Breast epithelium (tissue), 4 donors: ENCODE results near the gene CTNND2. TPM values are rescaled to one million over a fixed set of nuclear protein-coding genes. Genes with fewer than 3 reads are reported as not detected.

Experiments used
- DNase-seq, 2 donors: peaks; one replicate each; pipeline ENCODE4 v3.0.0-alpha.2; 2019; ENCODE audit warnings: low spot score in 2 of 2
- H3K27ac ChIP-seq, 2 donors: fragments of 200-600 bp; sonication (generic) in 1 of 2; one replicate each; pipeline ENCODE4 v1.5.1; 2016 to 2019; ENCODE audit warnings: mild to moderate bottlenecking in 1 of 2
- H3K27me3 ChIP-seq, 2 donors: fragments of 200-600 bp; sonication (generic) in 1 of 2; one replicate each; pipeline versions ENCODE4 v1.5.1 to v1.6.0; 2017 to 2019; ENCODE audit warnings: control low read depth in 1 of 2, mild to moderate bottlenecking in 1 of 2
- H3K36me3 ChIP-seq: fragments of 200-600 bp; one replicate; pipeline ENCODE4 v1.5.1; 2019
- H3K4me1 ChIP-seq, 2 donors: fragments of 200-600 bp; sonication (generic); one replicate each; pipeline ENCODE4 v1.5.1; 2016 to 2019; ENCODE audit warnings: control low read depth in 1 of 2
- H3K4me3 ChIP-seq, 3 donors: fragments of 200-600 bp; sonication (generic); 1 replicate in 2 of 3; 2 replicates in 1 of 3; pipeline ENCODE4 v1.5.1; 2016 to 2019; ENCODE audit warnings: mild to moderate bottlenecking in 3 of 3, moderate library complexity in 2 of 3
- H3K9me3 ChIP-seq, 2 donors: fragments of 200-600 bp; sonication (generic) in 1 of 2; one replicate each; pipeline ENCODE4 v1.5.1; 2016 to 2019; ENCODE audit warnings: control low read depth in 1 of 2
- POLR2A ChIP-seq: fragments of 450-650 bp; IDR thresholded peaks from one replicate; pipeline ENCODE4 v1.6.1; 2016; ENCODE audit warnings: antibody characterized with exemption, mild to moderate bottlenecking, moderate library complexity
- POLR2AphosphoS5 ChIP-seq, 3 donors: sonication (generic); formaldehyde crosslinking; IDR thresholded peaks; one replicate each; pipeline ENCODE4 v1.6.1; 2017; ENCODE audit warnings: antibody characterized with exemption in 3 of 3
- intact Hi-C: fragments of 100-400 bp; cut with DNase I; formaldehyde crosslinking; loops from one replicate; pipeline ENCODE4 v1.15.1; 2023; ENCODE audit warnings: low total_unique reads
- total RNA-seq, 3 donors: library from RNA; depleted of rRNA; stranded (reverse); fragments of >200 nt; gene quantifications; one replicate each; pipeline ENCODE4 v1.1.0, GENCODE V29; 2016
- TF ChIP-seq, protein P1 (sequence below), 3 donors: fragments of 450-650 bp; IDR thresholded peaks; one replicate each; pipeline ENCODE4 v1.5.1; 2016 to 2017; ENCODE audit warnings: antibody characterized with exemption in 3 of 3, mild to moderate bottlenecking in 3 of 3, moderate library complexity in 3 of 3

CTNND2 gene
- total RNA-seq, 3 donors from 2014 or later: 3.3 to 6.0 TPM; not detected in 1

DNA sequence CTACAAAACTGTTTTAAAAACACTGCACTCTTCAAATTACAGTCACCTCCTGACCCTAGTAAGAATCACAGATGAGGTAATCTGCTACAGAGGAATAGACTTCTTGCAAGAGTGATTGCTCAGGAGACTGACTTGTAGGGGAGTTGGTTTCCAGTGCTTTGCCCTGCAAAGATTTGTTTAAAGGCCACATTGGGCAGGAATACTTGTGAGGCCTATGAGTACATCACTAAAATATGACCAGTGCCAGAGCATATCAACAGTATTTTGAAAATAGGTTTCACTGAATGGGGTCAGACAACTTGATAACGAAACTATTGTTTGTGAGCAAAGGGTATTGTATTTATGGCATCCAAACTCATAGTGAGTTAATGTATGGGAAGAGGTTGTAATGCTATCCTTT lies 21.5 kb upstream of the CTNND2 start:
- intact Hi-C loops: no loop called here
- DNase-seq: no peak
- Histone ChIP-seq H3K9me3 (no peaks in the 10 kb centered on the region), H3K4me3 (no peak overlapping the region), H3K27ac (no peak overlapping the region), H3K27me3 (no peaks in the 10 kb centered on the region), H3K4me1 (no peaks in the 10 kb centered on the region), H3K36me3 (no peaks in the 10 kb centered on the region)
- TF ChIP-seq, protein P1, sequence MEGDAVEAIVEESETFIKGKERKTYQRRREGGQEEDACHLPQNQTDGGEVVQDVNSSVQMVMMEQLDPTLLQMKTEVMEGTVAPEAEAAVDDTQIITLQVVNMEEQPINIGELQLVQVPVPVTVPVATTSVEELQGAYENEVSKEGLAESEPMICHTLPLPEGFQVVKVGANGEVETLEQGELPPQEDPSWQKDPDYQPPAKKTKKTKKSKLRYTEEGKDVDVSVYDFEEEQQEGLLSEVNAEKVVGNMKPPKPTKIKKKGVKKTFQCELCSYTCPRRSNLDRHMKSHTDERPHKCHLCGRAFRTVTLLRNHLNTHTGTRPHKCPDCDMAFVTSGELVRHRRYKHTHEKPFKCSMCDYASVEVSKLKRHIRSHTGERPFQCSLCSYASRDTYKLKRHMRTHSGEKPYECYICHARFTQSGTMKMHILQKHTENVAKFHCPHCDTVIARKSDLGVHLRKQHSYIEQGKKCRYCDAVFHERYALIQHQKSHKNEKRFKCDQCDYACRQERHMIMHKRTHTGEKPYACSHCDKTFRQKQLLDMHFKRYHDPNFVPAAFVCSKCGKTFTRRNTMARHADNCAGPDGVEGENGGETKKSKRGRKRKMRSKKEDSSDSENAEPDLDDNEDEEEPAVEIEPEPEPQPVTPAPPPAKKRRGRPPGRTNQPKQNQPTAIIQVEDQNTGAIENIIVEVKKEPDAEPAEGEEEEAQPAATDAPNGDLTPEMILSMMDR (IDR thresholded peaks at IDR 0.05): no peak
- TF ChIP-seq POLR2A (no peak), POLR2AphosphoS5 (IDR thresholded peaks at IDR 0.05) (no peak)

DNA sequence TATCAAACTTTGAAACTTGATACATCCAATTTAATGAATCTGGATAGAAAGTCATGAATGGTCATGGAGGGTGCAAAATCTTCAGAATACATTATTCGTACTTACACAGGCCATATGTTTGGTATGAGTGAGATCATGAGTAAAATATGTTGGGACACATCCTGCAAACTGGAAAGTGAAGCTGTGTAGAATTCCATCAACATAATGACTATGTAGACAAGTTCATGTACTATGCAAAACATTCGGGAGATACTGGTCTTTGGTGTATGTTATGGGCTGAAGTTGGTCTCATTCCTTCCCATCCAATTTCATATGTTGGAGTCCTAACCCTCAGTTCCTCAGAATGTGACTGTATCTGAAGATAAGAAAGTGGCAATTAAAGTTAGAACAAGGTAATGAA lies 18.1 kb upstream of the CTNND2 start:
- H3K9me3 ChIP-seq: no peaks in the 10 kb centered on the region
- no peaks in the 10 kb centered on the region for H3K4me1 ChIP-seq
- no peak for DNase-seq
- H3K4me3 ChIP-seq: no peak overlapping the region
- no peak for TF ChIP-seq POLR2AphosphoS5 (IDR thresholded peaks at IDR 0.05)
- no peak for TF ChIP-seq POLR2A
- TF ChIP-seq, protein P1 (IDR thresholded peaks at IDR 0.05): no peak
- H3K36me3 ChIP-seq: no peaks in the 10 kb centered on the region
- no peaks in the 10 kb centered on the region for H3K27me3 ChIP-seq
- H3K27ac ChIP-seq: no peak overlapping the region
- intact Hi-C loops: no loop called here

DNA sequence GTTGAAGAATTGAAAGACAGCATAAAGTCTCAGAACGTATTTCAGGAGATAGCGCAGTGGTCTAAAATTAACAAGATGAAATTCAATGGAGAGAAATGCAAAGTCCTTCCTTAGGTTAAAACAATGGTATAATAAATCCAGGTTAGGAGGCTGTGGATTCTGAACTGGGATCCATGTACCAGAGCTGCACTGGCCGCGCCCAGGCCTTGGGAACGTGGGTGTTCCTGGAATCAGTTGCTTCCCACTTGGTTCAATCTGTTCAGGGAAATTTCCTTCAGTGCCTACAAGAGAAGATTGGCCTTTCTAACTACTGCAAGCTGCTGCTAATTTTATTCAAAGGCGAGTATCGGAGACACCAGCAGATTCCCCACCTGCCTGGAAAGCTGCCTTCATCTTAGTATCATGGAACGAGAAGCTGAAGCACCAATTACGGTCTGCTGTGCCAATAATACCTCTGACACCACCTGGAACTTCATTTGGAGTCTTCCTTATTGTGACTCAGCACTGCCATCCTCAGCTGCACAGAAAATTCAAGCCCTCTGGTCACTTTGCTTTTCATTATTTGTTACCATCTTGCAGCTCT lies 14.3 kb upstream of the CTNND2 start:
- TF ChIP-seq POLR2A (no peak), POLR2AphosphoS5 (IDR thresholded peaks at IDR 0.05) (no peak)
- TF ChIP-seq, protein P1 (IDR thresholded peaks at IDR 0.05): no peak
- no peaks in the 10 kb centered on the region for H3K36me3 ChIP-seq
- H3K27ac ChIP-seq: no peak overlapping the region
- intact Hi-C loops: no loop called here
- H3K4me3 ChIP-seq: no peak overlapping the region
- H3K27me3 ChIP-seq: no peaks in the 10 kb centered on the region
- no peaks in the 10 kb centered on the region for H3K9me3 ChIP-seq
- DNase-seq: no peak
- no peaks in the 10 kb centered on the region for H3K4me1 ChIP-seq

DNA sequence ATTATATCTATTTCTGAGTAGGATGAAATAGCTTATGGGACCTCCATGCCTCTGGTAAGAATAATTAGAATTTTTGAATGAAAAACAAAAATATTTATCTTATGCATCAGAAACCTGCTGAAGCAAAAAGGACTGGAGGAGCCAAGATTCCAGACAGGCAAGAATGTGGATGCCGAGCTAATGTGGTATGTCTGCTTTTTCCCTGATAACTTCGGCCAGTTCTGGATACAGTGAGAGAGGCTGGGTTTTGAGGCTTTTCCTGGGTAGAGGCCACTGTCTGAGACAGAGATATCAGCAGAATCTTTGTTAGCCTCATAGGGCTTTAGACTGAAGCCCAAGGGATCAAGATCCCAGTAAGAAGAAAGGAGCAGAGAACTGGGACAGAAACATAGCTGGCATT lies 5.2 kb upstream of the CTNND2 start:
- intact Hi-C loops: no loop called here
- Histone ChIP-seq H3K36me3 (no peaks in the 10 kb centered on the region), H3K4me1 (no peaks in the 10 kb centered on the region), H3K4me3 (no peak overlapping the region), H3K9me3 (no peaks in the 10 kb centered on the region), H3K27me3 (peaks cover 0 to 29% of the 10 kb centered on the region in 2 donors), H3K27ac (no peak overlapping the region)
- TF ChIP-seq, protein P1 (IDR thresholded peaks at IDR 0.05): no peak
- no peak for TF ChIP-seq POLR2AphosphoS5 (IDR thresholded peaks at IDR 0.05)
- TF ChIP-seq POLR2A: no peak
- no peak for DNase-seq

DNA sequence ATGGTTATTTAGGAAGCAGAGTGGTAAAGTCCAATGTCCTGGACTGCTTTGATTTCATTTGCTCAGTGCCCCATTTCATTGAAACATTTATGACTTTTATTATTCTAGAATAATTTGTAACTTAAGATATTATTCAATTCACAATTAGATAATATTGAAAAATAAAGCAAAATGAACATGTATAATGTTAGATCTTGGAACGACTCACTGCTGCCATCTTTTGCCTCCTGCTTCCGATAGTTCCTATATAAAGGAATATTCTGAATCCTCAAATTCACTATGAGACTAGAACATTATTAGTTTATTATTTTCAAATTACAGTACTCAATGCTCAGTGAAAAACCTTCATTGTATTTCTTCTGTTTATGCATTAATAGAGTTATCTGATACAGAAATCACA lies 2.3 kb upstream of the CTNND2 start:
- Histone ChIP-seq H3K4me1 (peaks cover 0 to 4% of the 10 kb centered on the region in 2 donors), H3K27me3 (peaks cover 0 to 38% of the 10 kb centered on the region in 2 donors), H3K9me3 (no peaks in the 10 kb centered on the region), H3K4me3 (no peak overlapping the region), H3K36me3 (no peaks in the 10 kb centered on the region), H3K27ac (no peak overlapping the region)
- TF ChIP-seq, protein P1 (IDR thresholded peaks at IDR 0.05): no peak
- TF ChIP-seq POLR2AphosphoS5 (IDR thresholded peaks at IDR 0.05): no peak
- no peak for TF ChIP-seq POLR2A
- DNase-seq: no peak
- intact Hi-C loops: no loop called here
